GM21526 (cell line): Measurements from ENCODE around the gene SVBP.

Experiments used
- ATAC-seq: cut with Tn5 transposase; IDR thresholded peaks from one replicate; pipeline ENCODE4 v1.9.1; 2021; ENCODE audit warnings: moderate library complexity; ENCODE audit not compliant: unreplicated experiment, low FRiP score

SVBP gene

DNA sequence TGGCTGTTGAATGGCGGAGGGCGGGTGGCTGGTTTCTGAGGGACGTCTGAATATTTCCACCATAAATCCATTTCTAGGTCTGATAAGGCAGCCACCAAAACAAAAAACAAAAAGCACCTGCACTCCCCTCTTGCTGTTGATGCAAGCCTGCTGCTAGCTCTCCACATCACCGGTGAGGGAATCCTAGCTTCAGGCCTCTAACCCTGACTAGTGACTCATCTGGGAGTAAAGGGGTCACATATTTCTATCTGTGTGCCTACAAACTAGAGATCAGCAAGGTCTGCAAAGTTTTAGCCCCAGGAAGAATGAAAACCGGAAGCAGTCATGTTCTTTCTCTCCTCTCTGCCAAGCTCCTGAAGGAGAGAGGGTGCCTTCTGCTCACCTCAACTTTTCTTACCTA, 10.6 kb downstream of the SVBP start:
- ATAC-seq = no peak

DNA sequence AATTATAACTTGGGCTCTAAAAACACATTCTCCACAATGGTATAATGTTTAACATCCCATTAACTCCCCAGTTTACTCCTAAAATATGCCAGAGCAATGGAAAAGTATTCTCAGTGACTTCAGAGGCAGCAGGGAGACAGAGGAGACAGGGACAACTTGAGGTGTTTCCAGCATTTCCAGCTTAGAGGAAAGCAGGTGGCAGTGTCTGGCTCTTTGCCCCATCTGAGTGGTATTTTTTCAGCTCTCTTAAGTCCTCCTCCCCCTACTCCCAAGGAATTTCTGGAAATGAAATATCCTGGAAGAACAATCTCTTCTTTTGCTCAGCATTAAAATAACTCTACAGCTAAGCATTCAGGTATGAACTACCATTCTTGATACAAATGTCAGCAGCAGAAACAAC, 11.0 kb downstream of the SVBP start:
- no peak for ATAC-seq

DNA sequence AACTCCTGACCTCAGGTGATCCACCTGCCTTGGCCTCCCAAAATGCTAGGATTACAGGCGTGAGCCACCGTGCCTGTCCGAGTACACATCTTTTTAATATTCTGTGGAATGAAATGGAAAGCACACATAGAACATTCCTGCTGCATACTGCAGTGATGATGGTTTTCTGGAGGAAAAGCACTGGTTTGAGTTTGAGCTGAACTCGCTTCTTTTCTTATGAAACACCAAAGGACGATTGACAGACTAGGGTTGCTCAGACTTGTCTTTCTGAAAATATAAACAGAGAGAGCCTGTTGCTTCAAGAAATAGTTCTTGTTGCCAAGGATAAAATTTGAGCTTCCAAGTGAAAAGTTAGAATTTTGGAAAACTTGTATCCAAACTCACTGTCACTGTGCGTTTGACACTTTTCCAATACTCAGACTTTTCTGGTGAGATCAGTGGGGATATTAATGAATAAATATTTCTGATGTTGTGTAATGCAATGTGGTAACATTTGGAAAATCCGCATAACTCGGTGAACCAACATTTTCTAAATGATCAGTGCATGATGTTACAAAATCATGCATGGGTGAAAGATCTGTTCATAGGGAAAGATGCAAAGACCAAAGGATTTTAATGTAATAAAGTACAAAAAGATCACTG, 15.2 kb downstream of the SVBP start:
- no peak for ATAC-seq

DNA sequence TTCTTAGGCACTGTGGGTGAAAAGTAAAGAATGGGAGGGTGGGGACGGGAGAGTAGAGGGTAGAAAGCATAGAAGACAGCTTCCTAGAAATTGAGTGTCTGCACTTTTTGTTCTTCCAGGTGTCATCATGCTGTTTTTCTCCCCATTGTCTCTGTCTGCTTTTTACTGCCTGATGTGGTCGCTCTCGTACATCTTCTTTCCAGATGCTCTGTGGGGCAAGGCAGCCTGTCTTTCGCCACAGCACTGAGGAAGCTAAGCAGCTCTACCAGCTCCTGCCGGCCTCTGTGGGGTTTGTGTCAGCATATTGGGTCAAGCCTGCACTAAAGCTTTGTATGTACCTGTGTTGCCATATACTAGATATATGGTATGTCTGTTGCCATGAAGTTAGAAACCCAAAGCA, 19.2 kb downstream of the SVBP start:
- ATAC-seq = no peak

DNA sequence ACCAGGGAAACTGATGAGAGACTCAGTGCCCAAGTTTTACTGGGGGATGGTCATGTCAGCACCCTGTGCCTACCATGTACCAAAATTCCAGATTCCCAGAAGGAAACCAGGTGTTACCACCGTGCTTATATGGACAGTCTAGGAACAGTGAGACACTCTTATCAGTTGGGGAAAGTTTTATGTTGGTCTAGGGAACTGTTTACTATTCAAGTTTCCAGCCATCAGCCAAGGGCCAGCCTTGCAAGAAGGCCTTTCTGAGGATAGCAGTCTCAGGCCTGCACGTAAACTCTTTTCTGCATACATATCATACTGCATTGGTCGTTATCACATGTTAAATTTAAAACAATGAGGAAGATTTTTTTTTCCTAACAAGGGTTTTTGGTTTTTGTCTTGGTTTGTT, 19.8 kb downstream of the SVBP start:
- ATAC-seq = no peak

- ATAC-seq = no peak
Observed at GRCh38 chr1:42793824-42794223, 23.4 kb downstream of the SVBP start.

DNA sequence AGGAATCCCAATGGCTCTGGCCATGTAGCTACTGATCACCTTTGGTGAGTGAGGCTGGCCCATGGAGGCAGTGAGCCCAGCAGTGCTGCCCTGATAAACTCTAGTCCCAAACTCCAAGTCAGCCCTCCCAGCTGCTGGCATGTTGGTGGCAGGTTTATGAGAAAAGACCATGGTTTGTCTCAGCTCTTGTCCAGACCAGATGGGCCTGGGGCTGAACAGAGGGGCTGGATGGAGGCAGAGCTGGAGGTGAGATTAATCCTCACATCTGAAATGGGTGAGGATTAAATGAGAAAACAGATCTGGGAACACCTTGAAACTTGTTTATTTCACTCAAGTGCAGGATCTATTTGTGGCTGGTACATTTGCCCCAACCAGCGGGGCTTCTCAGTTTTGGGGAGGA, 29.2 kb downstream of the SVBP start:
- ATAC-seq = no peak

DNA sequence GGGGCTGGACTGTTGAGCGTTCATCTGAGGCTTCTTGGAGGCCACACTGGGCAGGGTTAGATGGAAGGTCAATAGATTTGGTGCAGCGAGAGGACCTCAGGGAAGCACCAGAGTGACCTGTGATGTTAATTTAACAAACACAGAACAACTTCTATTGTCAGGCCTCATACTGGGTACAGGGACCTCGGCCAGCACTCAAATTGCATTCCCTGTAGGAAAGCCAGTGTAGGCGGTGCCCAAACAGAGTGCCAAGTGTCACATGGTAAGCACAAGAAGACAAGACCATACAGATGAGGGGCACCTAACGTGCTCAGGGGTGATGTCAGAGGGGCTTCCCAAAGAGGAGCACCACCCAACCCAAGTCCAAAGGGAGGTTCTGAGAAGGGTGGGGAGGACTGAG, 31.1 kb downstream of the SVBP start:
- ATAC-seq = no peak

DNA sequence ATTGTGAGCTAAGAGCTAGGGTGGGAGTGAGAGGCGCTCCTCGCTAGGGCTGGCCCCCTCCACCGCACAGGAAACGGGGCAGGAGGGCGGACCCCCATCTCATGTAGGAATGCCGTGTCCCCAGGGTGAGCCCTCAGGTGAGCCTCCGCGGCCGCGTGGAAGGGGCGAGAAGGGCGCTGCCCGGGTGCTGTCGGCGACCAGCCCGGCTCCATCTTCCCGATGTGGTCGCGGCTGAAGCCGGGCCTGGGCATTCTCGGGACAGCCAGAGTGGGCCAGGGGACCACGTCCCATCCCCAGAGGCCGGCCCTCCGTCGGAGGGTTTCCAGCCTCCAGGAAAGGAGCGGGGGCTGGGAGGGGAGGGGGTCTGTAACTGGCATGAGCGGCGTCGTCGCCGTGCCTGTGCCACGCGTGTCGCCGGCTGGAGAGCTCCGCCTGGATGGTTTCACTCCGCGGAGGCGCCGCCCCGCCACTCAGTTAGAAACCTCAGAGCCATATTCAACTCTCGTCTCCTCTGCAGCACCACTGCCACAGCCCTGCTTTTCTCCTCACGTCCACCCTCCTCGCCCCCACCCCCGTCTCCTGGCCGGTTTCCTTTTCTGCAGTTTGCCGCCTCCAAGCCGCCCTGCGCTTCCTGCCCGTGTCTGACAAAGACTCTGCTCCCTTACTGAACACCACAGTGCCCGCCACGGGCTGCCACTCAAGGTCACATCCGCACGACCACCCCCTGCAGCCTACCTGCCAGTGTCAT, 32.1 kb downstream of the SVBP start, which contains the start of gene TMEM269:
TSS of gene TMEM269 (plus strand) at position 46 of the 748 bp plus-strand sequence. CDS start 4,903 bp downstream, outside the sequence.
- ATAC-seq = no peak

DNA sequence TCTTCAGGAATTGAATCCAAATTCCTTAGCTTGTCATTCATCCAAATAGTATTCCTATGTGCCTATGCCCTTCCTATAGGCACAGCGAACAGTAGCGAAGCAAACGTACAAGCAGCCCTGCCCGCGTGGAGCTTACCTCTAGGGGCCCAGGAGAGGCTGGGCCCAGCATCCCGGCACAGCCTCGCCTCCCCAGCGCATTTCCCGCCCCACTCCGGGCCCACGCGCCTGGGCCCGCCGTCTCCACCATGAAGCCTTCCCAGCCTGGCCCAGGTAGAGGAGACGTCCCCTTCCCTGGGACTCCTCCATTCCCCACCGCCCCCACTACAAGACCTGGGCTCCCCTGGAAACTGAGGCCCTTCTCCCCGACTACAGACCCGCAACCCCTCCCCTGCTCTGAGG, 32.7 kb downstream of the SVBP start:
- ATAC-seq = no peak

GRCh38 chr1:42783092-42783491, 34.1 kb downstream of the SVBP start:
- ATAC-seq = no peak

DNA sequence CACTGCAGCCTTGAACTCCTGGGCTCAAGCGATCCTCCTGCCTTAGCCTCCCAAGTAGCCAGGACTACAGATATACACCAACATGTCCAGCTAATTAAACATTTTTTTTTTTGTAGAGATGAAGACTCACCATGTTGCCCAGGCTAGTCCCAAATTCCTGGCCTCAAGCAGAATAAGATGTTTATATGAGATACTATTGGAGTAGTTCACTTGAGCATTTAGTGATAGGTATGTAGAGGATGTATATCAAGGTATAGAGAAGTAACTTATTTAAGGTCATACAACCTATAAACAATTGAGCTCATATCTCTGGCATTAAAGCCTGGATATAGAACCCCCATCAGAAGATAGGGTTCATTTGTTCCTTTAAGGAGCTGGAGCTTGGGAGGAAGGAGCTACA, 37.0 kb downstream of the SVBP start:
- no peak for ATAC-seq

DNA sequence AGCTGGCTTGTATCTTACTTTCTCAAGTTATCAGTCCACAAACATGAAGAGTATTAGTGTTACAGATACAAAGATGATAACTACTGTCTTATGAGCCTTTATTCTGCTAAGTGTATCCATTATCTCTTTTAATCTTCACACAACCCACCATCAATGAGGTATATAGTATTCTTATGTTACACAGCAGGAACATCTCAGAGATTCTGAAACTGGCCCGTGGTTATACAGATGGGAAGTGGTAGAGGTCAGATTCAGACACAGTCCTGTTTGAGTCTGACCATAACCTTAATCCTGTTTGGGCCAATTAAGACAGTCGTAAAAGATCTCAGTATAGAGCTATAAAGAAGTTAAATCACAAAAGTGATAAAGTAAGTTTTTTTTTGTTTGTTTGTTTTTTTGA, 37.5 kb downstream of the SVBP start:
- ATAC-seq = no peak

DNA sequence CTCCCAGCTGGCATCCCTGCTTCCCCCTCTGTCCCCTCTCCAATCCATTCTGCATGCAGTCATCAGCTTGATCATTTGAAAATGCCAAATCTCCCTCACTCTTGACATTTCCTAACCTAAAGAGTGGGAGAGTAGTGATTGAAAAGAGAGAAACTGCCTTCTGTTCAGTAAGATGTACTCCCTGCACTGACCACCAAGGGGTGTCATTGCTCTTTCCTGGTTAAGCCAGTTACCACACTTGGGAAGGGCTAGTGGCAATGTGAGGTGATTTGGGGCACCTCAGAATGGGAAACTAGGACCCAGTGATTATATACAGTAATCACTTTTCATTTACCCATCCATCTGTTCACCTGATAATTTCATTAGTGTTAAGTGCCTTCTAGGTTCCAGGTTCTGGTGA, 39.3 kb downstream of the SVBP start:
- no peak for ATAC-seq

DNA sequence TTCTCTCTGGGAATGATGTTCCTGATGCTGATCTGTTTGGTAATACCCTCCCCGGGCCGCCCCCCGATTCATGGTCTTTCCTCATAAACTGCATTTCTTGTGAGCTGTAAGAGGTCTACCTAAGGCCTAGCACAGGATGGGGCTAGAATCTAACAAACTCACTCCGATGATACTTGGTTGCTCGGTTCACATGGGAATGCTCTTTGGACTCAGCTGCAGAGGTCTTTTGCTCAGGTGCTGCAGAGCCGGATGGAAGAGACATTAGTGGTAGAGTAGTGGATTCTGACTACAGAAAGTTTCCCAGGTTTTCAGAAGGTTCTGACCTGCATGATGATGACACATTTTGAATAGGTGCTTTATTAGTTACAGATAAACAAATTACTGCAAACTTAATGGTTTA, 40.7 kb downstream of the SVBP start:
- no peak for ATAC-seq

- no peak for ATAC-seq
Observed at GRCh38 chr1:42774928-42775526, 42.2 kb downstream of the SVBP start.

GRCh38 chr1:42773420-42773819, 43.8 kb downstream of the SVBP start:
- ATAC-seq = no peak

- ATAC-seq = no peak
Observed at GRCh38 chr1:42769811-42770210, 47.4 kb downstream of the SVBP start.

DNA sequence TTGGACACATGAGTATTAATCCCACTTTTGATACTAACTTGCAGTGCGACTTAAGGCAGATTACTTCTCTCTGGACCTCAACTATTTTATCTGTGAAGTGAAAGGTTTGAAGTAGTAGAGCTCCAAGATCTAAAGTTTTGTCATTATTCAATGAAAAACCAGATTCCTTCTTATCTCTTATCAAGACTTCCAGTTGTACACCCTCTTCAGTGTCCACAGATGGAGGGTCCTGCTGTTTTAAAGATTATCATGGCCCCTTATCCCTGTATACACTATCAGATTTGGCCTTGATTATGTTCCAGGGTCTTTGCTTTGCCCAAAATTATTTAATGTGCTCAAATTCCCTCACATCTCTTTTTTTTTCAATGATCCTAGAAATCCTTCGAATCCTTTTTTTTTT, 49.0 kb downstream of the SVBP start:
- ATAC-seq = no peak

DNA sequence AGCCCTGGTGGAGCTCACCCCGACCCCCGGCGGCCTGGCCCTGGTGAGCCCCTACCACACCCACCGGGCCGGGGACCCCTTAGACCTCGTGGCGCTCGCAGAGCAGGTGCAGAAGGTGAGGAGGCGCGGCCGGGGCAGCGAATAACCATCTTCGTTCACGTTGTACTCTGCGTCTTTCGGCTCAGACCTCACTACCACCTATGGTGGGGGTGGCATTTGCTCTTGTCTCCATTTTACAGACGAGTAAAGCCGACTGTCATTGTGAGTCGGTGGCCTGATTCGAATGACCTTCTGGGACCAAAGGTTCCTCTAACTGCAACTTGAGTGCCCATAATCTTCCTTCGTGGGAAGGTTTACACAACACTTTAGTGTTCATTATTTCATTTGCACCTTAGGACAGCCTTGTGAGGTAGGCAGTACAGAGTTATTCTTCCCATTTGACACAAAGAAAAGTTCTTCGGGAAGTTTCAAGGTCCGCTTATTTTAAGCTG, 49.6 kb downstream of the SVBP start:
- peak; percentile 15 for ATAC-seq

DNA sequence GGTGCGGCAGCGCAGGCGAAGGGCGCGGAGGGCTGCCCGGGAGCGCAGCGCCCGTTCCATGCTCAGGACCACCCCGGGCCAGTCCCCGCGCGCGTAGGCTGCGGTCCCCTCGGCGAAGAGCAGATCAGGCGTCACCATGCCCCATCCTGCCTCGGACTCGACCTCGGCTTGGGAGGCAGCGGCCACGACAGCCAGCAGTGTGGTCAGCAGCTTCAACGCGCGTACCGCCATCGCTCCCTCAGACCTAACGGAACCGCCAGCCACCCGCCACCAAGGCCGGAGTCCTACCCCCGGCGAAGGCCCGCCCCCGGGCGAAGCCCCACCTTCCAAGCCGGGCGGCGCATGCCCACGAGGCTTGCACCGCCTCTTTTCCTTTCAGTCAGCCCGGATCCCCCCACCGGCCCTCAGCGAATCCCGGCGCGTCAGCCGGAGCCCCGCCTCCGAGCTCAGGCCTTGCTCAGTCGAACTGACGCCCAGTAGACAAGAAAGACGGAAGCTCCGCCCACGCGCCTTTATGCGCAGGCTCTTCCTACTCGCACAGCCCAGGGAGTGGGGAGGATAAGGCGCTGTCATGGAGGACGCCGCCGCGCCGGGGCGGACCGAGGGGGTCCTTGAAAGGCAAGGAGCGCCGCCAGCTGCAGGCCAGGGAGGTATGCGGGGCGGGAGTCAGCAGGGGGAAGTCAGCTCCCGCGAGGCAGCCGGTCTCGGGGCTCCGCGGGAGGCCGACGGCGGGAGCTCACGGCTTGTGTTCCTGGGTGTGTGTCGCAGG, 50.3 kb downstream of the SVBP start, which contains the start of the genes C1orf50 and P3H1:
TSS of gene C1orf50 (plus strand) at position 509 of the 769 bp plus-strand sequence. CDS start at position 572, 63 bp downstream.
TSS of gene P3H1 (minus strand) at position 288 of the 769 bp plus-strand sequence. CDS start at position 231, 57 bp downstream.
- ATAC-seq = peak; percentile 82
